Activated effector memory CD4-positive, alpha-beta T cell treated with anti-CD3 and anti-CD28 coated beads, Interleukin-2, amount 50 U/mL, for 16 hours (primary cell): ENCODE results near the gene DUS3L.
"Not testable (repeated sequence)": the region's sequence is repeated elsewhere in the genome, so short reads cannot be mapped to it uniquely, and the experiment has no call there.

Experiments used
- DNase-seq: peaks from one replicate; pipeline ENCODE4 v3.0.0-alpha.2; 2020

Gene DUS3L

GRCh38 chr19:5799247-5800241 lies 8.6 kb upstream of the DUS3L start:
- no peak for DNase-seq

GRCh38 chr19:5798244-5798643 lies 7.3 kb upstream of the DUS3L start:
- no peak for DNase-seq

GRCh38 chr19:5795382-5795919 lies 4.5 kb upstream of the DUS3L start:
- DNase-seq, result no peak

- no peak for DNase-seq
These were observed 2.2 kb upstream of the DUS3L start for GRCh38 chr19:5793188-5793587.

GRCh38 chr19:5792224-5792623 lies 1.3 kb upstream of the DUS3L start:
- no peak for DNase-seq

- no peak for DNase-seq
These were observed 941 bp downstream of the DUS3L start for GRCh38 chr19:5789886-5790558.

GRCh38 chr19:5789351-5789761 lies 1.6 kb downstream of the DUS3L start:
- no peak for DNase-seq

- no peak for DNase-seq
These were observed 2.5 kb downstream of the DUS3L start for GRCh38 chr19:5788422-5788821.

- DNase-seq, result no peak
These were observed 3.4 kb downstream of the DUS3L start for GRCh38 chr19:5787409-5788182.

- no peak for DNase-seq
These were observed 4.2 kb downstream of the DUS3L start for GRCh38 chr19:5786593-5787408.

- DNase-seq, result no peak
These were observed 5.5 kb downstream of the DUS3L start for GRCh38 chr19:5785423-5785822.

GRCh38 chr19:5784581-5785147 lies 6.3 kb downstream of the DUS3L start, which contains the start of gene PRR22:
PRR22 (minus strand) TSS chr19:5784746; CDS start chr19:5784660, 86 bp downstream.
- no peak for DNase-seq

- DNase-seq, result no peak
These were observed 7.7 kb downstream of the DUS3L start for GRCh38 chr19:5782945-5783919.

- DNase-seq, result no peak
These were observed 8.6 kb downstream of the DUS3L start for GRCh38 chr19:5782322-5782721.

GRCh38 chr19:5780916-5781315 lies 10.0 kb downstream of the DUS3L start:
- not testable (repeated sequence) for DNase-seq

- DNase-seq, result no peak
These were observed 12.6 kb downstream of the DUS3L start for GRCh38 chr19:5778402-5778801.

- DNase-seq, result no peak
These were observed 15.2 kb downstream of the DUS3L start for GRCh38 chr19:5775668-5776309.

- DNase-seq, result no peak
These were observed 16.0 kb downstream of the DUS3L start for GRCh38 chr19:5774921-5775320.

GRCh38 chr19:5773276-5773675 lies 17.7 kb downstream of the DUS3L start:
- DNase-seq, result no peak

- DNase-seq, result no peak
These were observed 18.5 kb downstream of the DUS3L start for GRCh38 chr19:5772416-5772815.
